Measurements from ENCODE around the gene EEIG2. TPM values are rescaled to one million over a fixed set of nuclear protein-coding genes. Genes with fewer than 3 reads are reported as not detected.

The EEIG2 gene
- total RNA-seq, 3 donors from 2014 or later: 5.1 to 7.3 (median 6.4) TPM

DNA sequence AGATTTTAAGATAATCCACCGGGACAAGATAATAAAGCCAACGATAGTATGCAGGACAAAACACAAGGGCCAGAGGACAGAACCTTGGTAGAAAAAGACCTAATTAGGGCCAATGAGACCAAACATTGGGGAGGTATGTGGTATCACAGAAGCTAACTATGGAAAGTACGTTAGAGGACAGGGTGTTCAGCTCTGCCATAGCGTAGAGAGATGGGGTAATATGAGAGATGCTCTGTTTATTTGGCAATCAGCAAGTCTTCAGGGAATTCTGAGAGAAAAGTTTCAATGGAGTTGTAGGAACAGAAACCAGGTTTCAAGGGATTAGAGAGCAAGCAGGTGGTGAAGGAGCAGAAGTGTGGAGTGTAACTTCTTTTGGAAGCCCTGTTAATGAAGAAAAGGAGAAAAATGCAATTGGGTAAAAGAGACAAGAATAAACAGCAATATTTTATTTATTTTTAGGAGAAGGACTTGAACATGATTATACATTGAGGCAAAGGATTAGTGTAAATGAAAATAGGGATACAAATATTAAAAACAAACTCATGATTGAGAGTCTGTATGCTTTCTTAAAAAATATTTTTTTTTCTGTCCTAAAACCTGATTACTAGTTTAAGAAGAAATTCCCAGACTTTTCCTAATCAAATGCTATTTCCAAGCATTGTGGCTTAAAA, 24.0 kb downstream of the EEIG2 start:
- H3K4me3 Mint-ChIP-seq: no peak overlapping the region
- peaks cover 3% of the 10 kb centered on the region for H3K36me3 Mint-ChIP-seq (ENCODE audit: insufficient read depth)
- no peaks in the 10 kb centered on the region for H3K27me3 Mint-ChIP-seq (ENCODE audit: low read depth)
- ATAC-seq: no peak
- peaks cover 39% of the 10 kb centered on the region for H3K4me1 Mint-ChIP-seq (ENCODE audit: low read depth)
- no peak for DNase-seq
- peaks cover 15% of the 10 kb centered on the region for H3K9me3 Mint-ChIP-seq

DNA sequence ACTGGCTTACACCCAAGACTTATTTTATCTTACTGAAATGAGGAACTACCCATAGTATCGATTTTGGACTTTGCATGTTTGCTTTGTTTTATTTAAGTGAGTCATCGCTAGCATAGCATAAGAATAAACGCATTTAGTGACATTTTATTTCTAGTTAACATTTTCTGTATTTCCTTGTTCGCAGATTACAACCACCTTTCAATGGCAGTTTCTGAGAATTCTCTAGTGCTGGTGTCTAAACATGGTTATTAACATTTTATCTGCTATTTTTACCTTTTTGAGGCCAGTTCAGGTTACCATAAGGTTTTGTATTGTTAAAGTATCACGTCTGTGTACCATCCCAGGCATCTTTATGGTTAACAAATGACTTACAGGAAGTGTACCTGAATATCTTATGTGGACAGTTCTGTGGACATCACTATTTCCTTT, 24.5 kb downstream of the EEIG2 start:
- peaks cover 15% of the 10 kb centered on the region for H3K9me3 Mint-ChIP-seq
- H3K27me3 Mint-ChIP-seq (ENCODE audit: low read depth): no peaks in the 10 kb centered on the region
- ATAC-seq (no peak), DNase-seq (no peak)
- H3K4me3 Mint-ChIP-seq: no peak overlapping the region
- H3K36me3 Mint-ChIP-seq (ENCODE audit: insufficient read depth): peaks cover 3% of the 10 kb centered on the region
- H3K4me1 Mint-ChIP-seq (ENCODE audit: low read depth): peaks cover 45% of the 10 kb centered on the region

DNA sequence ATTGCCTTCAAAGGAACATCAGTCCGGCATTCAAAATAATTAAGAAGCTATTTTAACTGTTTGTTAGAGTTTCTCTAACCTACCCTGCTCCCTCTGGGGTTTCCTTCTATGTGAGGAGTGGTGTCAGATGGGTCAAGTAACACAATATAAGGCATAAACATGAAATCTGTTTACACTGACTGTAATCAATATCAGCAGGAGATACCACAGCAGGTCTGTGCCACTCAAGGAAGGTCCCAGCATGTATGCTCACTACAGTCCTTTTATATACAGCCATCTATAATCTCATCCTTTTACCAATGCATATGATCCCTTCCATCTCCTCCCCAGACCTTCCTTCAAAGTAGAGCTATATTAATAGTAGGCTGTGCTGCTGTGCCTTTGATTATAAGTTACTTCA, 25.4 kb downstream of the EEIG2 start:
- ATAC-seq: no peak
- H3K36me3 Mint-ChIP-seq (ENCODE audit: insufficient read depth): peaks cover 3% of the 10 kb centered on the region
- peaks cover 11% of the 10 kb centered on the region for H3K9me3 Mint-ChIP-seq
- no peak overlapping the region for H3K4me3 Mint-ChIP-seq
- no peaks in the 10 kb centered on the region for H3K27me3 Mint-ChIP-seq (ENCODE audit: low read depth)
- peaks cover 53% of the 10 kb centered on the region for H3K4me1 Mint-ChIP-seq (ENCODE audit: low read depth)
- no peak for DNase-seq

DNA sequence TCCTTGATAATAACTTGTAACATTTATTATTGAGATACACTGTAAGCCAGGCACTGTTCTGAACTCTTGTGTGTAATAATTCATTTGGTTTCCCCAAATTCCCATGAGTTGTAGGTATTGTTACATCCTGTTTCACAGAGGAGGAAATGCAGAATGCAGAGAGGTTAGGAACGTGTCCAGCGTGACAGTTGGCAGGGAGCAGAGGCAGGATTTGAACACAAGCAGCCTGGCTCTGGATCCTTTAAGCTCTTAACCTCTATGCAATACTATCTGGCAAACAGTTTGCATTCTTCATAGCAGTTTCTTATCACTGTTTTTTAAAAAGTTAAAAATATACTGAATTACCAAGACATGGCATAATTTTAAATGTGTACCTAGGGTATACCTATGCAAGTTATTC, 30.5 kb downstream of the EEIG2 start:
- no peaks in the 10 kb centered on the region for H3K9me3 Mint-ChIP-seq
- no peak for DNase-seq
- no peak overlapping the region for H3K4me3 Mint-ChIP-seq
- ATAC-seq: no peak
- peaks cover 62% of the 10 kb centered on the region for H3K4me1 Mint-ChIP-seq (ENCODE audit: low read depth)
- H3K36me3 Mint-ChIP-seq (ENCODE audit: insufficient read depth): peaks cover 6% of the 10 kb centered on the region
- H3K27me3 Mint-ChIP-seq (ENCODE audit: low read depth): no peaks in the 10 kb centered on the region

DNA sequence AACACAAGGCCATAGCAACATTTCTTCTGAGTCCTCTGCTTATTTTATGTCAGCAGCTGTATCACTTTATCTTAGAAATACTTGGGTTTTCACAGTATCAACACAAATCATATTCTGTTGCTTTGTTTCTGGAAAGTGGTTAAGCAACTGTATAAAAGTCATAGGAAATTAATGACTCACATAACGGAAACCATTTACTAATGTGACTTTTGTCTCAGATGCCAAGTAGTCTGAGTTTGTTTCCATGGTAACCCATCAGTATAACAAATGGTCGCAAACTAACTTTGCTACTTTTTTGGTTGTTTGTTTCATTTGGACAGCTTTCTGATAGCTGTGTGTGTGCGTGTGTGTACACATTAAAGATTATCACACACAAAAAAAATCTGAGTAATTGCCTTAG, 31.1 kb downstream of the EEIG2 start:
- ATAC-seq (peak; percentile 89 to 91), DNase-seq (no peak)
- peaks cover 6% of the 10 kb centered on the region for H3K36me3 Mint-ChIP-seq (ENCODE audit: insufficient read depth)
- H3K9me3 Mint-ChIP-seq: no peaks in the 10 kb centered on the region
- no peaks in the 10 kb centered on the region for H3K27me3 Mint-ChIP-seq (ENCODE audit: low read depth)
- H3K4me1 Mint-ChIP-seq (ENCODE audit: low read depth): peaks cover 57% of the 10 kb centered on the region
- no peak overlapping the region for H3K4me3 Mint-ChIP-seq

DNA sequence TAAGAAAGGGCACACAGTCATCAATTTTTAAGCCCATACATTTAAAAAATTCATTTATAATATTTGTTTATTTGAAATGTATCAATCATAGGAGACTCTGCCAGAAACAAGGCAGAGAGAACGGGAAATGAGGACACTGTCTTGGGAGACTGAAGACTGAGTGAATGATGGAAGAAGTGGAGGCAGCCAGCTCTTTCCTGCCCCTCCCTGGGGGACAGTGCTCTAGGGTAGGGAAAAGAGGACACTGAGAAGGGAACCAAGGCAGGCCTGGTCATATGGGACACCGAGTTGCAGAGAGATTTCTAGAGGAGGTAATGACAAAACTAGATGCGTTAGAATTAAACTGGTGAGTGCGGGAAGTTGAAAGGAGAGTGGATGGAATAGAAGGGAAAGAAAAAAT, 31.6 kb downstream of the EEIG2 start:
- ATAC-seq: no peak
- H3K27me3 Mint-ChIP-seq (ENCODE audit: low read depth): no peaks in the 10 kb centered on the region
- no peak overlapping the region for H3K4me3 Mint-ChIP-seq
- peaks cover 52% of the 10 kb centered on the region for H3K4me1 Mint-ChIP-seq (ENCODE audit: low read depth)
- peaks cover 6% of the 10 kb centered on the region for H3K36me3 Mint-ChIP-seq (ENCODE audit: insufficient read depth)
- H3K9me3 Mint-ChIP-seq: no peaks in the 10 kb centered on the region
- no peak for DNase-seq

DNA sequence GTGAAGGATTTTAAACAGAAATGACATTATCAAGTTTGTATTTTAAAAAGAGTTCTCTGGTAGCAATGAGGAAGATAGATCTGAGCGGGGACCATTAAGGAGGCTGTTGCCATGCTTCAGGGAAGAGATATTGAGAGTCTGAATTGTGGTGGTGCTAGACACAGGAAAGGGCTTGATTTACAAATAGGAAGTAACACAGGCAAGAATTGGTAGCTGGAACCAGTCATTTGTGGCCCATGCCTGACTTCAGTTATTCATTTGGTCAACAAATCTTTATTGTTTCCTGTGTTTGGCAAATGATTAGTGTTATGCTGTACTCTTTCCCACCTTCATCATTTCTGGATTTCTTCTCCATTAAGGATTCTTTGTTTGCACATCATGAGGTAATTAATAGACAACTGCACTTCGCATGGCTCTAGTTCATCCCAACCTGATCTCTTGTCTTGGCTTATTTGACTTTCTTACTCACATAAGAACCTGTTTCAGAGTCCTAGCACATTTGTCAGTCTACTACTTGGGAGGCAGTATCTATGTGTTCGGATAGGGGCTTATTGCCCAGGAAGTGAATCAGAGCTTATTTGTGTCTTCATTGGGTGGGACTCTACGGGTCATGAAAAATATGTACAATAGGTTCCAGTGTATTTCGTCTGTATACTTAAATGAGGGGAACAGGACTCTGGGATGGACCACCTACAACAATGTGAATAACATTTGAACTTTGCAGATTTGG, 32.3 kb downstream of the EEIG2 start:
- Mint-ChIP-seq H3K27me3 (ENCODE audit: low read depth) (no peaks in the 10 kb centered on the region), H3K4me3 (peak overlapping the region; percentile 46), H3K9me3 (no peaks in the 10 kb centered on the region), H3K4me1 (ENCODE audit: low read depth) (peaks cover 45% of the 10 kb centered on the region), H3K36me3 (ENCODE audit: insufficient read depth) (peaks cover 6% of the 10 kb centered on the region)
- ATAC-seq: peak in 1 of 2 donors; percentile 25
- DNase-seq: no peak

DNA sequence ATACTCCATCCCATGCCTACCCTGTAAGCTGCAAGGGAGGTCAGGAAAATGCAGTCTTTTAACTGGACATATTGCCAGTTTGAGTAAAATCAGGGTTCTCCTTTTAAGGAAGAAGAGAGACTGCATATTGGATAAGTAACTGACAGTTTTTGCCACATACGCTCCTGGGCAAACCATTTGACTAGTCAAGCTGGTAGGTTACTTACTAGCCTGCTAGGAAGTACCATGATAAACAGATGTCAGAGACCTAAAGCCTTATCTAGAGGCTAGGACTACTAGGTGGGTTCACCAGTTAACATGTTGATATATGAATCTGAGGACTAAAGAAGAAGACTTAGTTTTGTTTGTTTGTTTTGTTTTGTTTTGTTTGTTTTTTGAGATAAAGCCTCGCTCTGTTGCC, 33.5 kb downstream of the EEIG2 start:
- peaks cover 39% of the 10 kb centered on the region for H3K4me1 Mint-ChIP-seq (ENCODE audit: low read depth)
- H3K36me3 Mint-ChIP-seq (ENCODE audit: insufficient read depth): peaks cover 6% of the 10 kb centered on the region
- H3K9me3 Mint-ChIP-seq: no peaks in the 10 kb centered on the region
- DNase-seq (no peak), ATAC-seq (no peak)
- H3K27me3 Mint-ChIP-seq (ENCODE audit: low read depth): no peaks in the 10 kb centered on the region
- H3K4me3 Mint-ChIP-seq: no peak overlapping the region

DNA sequence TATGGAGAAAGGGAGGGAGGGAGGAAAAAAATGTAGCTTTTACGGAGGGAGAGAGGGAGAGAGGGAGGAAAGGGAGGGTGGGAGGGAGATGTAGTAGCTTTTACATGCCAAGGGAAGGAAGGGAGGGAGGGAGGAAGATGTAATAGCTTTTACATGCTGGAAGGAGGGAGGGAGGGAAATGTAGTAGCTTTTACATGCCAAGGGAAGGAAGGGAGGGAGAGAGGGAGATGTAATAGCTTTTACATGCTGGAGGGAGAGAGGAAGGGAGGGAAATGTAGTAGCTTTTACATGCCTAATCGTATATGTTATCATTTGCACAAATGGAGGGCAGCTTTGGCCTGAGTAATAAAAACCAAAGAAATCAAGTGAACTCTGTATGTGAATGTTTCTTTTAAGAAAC, 35.6 kb downstream of the EEIG2 start:
- DNase-seq (no peak), ATAC-seq (no peak)
- no peaks in the 10 kb centered on the region for H3K27me3 Mint-ChIP-seq (ENCODE audit: low read depth)
- peaks cover 23% of the 10 kb centered on the region for H3K4me1 Mint-ChIP-seq (ENCODE audit: low read depth)
- H3K4me3 Mint-ChIP-seq: no peak overlapping the region
- H3K36me3 Mint-ChIP-seq (ENCODE audit: insufficient read depth): peaks cover 8% of the 10 kb centered on the region
- no peaks in the 10 kb centered on the region for H3K9me3 Mint-ChIP-seq

DNA sequence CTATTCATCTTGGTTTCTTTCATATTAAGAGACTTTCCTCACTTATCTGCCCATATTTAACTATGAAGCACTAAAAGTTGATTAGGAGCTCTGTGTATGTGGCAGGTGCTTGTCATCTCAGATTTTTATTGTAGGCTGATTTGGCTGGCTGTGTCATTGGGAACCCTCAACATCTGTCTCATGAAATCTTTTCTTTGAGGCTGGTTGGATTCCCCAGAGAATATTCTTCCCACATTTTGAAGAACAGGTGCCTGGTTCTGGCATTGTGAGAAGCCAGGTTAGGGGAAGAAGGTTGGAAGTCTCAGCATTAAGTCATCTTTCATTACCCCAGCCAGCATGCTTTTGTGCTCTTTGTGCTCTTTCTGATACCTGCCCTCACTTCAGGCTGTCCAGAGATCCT, 37.1 kb downstream of the EEIG2 start:
- H3K36me3 Mint-ChIP-seq (ENCODE audit: insufficient read depth): peaks cover 10% of the 10 kb centered on the region
- no peaks in the 10 kb centered on the region for H3K9me3 Mint-ChIP-seq
- ATAC-seq (no peak), DNase-seq (no peak)
- H3K4me1 Mint-ChIP-seq (ENCODE audit: low read depth): peaks cover 11% of the 10 kb centered on the region
- no peaks in the 10 kb centered on the region for H3K27me3 Mint-ChIP-seq (ENCODE audit: low read depth)
- no peak overlapping the region for H3K4me3 Mint-ChIP-seq

DNA sequence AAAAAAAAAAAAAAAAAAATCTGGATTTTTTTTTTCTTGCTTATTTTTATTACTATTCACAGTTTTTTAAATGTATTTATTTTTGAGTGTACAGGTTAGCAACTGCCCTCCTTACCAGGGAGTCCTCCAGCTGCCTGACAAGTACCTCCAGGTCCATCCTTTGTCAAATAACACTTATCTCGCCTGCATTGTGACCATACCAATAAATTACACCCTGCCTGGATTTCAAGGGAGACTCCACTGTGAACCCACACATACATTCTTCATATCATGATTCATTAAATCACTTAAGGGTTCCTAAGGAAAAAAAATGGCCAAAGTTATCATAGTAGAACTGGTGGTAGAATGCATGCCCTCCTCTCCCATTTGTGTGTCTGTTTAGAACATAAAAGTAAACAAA, 38.4 kb downstream of the EEIG2 start:
- no peak for DNase-seq
- Mint-ChIP-seq H3K36me3 (ENCODE audit: insufficient read depth) (peaks cover 12% of the 10 kb centered on the region), H3K4me3 (no peak overlapping the region), H3K4me1 (ENCODE audit: low read depth) (peaks cover 5% of the 10 kb centered on the region), H3K9me3 (no peaks in the 10 kb centered on the region), H3K27me3 (ENCODE audit: low read depth) (no peaks in the 10 kb centered on the region)
- no peak for ATAC-seq

DNA sequence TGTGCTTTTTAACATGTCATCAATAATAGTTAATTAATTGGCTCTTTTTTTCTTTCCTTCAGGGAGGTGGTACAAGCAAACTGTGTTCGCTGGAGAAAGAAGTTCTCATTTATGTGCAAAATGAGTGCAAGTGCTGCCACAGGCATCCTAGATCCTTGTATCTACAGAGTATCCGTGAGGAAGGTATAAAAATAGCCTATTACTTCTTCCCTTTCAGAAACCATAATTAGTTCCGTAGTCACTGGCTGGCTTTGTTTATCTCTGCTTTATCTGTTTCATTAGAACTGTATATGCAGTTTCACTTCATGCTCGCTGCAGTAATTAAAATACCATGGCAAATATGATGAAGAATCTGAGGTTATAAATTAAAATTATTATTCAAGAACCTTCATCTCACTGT, 40.6 kb downstream of the EEIG2 start:
- Mint-ChIP-seq H3K4me3 (no peak overlapping the region), H3K4me1 (ENCODE audit: low read depth) (no peaks in the 10 kb centered on the region), H3K9me3 (no peaks in the 10 kb centered on the region), H3K27me3 (ENCODE audit: low read depth) (no peaks in the 10 kb centered on the region), H3K36me3 (ENCODE audit: insufficient read depth) (peaks cover 16% of the 10 kb centered on the region)
- ATAC-seq (no peak), DNase-seq (no peak)

DNA sequence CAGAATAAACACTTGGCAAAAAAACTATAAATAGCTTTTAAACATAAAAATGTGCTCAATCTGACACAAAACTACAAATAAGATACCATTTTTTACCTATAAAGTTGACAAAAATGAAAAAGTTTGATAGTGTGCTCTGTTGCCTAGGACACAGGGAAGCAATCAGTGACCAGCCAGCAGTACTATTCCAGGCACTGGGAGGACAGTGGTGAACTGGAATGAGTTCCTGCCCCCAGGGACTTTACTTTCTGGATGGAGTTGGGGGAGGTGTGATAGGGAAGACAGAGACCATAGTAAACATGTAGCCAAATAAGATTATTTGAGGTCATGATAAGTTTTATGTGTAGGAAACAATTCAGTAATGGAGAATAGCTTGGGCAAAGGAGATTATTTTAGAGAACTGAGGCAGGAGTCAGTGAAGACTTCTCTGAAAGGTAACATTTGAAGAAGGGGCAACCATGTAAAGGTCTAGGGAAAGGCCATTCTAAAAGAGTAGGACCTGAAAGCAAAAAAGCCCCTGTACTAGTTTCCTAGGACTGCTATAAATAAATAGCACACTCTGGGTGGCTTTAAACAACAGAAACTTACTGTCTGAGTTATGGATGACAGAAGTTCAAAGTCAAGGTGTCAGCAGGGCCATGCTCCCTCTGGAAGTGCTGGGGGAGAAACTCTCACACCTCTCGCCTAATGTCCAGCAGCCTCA, 42.0 kb downstream of the EEIG2 start:
- Mint-ChIP-seq H3K27me3 (ENCODE audit: low read depth) (no peaks in the 10 kb centered on the region), H3K36me3 (ENCODE audit: insufficient read depth) (peaks cover 17% of the 10 kb centered on the region), H3K9me3 (no peaks in the 10 kb centered on the region), H3K4me3 (no peak overlapping the region), H3K4me1 (ENCODE audit: low read depth) (no peaks in the 10 kb centered on the region)
- DNase-seq: no peak
- no peak for ATAC-seq

DNA sequence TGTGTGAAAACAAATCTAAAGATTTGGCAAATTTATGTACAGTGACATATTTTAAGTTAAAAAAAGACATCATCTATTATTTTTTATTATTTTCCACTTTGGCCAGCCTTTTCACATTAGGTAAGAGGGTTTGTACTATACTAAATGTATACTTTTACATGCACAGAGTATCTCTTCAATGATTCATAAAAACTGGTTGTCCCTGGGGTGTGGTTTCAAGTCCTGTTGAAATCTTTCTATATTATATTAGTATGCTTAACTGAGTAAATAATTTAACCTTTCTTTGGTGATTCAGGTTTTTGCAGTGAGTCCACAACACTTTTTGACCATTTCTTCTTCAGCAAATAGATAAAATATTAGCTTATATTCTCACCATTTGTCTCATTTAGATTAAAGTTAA, 45.7 kb downstream of the EEIG2 start:
- Mint-ChIP-seq H3K4me1 (ENCODE audit: low read depth) (no peaks in the 10 kb centered on the region), H3K36me3 (ENCODE audit: insufficient read depth) (peaks cover 32% of the 10 kb centered on the region)
- DNase-seq: no peak

DNA sequence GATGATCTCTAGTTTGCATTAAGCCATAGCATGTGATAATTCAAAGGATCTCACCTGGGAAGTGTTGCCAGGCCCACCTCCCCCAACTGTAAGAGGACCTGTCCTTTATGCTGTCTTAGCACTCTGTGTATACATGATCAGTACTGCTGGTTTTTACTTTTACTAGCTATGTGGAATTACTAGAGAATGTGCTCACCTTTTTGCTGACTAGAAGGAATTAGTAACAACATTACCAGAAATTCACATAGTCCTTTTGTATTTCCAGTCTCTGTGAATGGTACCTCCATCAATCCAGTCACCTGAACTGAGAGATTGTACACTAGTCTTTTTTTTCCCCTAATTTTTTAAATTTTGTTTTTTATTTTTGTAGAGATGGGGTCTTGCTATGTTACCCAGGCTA, 46.6 kb downstream of the EEIG2 start:
- no peak for ATAC-seq
- H3K4me3 Mint-ChIP-seq: no peak overlapping the region
- H3K36me3 Mint-ChIP-seq (ENCODE audit: insufficient read depth): peaks cover 34% of the 10 kb centered on the region
- H3K9me3 Mint-ChIP-seq: no peaks in the 10 kb centered on the region
- H3K27me3 Mint-ChIP-seq (ENCODE audit: low read depth): no peaks in the 10 kb centered on the region
- DNase-seq: no peak
- H3K4me1 Mint-ChIP-seq (ENCODE audit: low read depth): no peaks in the 10 kb centered on the region

More for the DNA sequence above, 45.7 kb downstream of the EEIG2 start:
- no peaks in the 10 kb centered on the region for H3K27me3 Mint-ChIP-seq (ENCODE audit: low read depth)
- H3K4me3 Mint-ChIP-seq: no peak overlapping the region
- H3K9me3 Mint-ChIP-seq: no peaks in the 10 kb centered on the region
- no peak for ATAC-seq
